Activated B cell treated with CpG ODN at 0.5 μM for 24 hours (primary cell): ENCODE measurements around the gene DYNLRB1. TPM values are rescaled to one million over a fixed set of nuclear protein-coding genes. Genes with fewer than 3 reads are reported as not detected.

Experiments used
- ATAC-seq: fragments of 200-7000 bp; cut with Tn5 transposase; one replicate; pipeline ENCODE4 v1.10.0; 2021; ENCODE audit warnings: low read depth, mild to moderate bottlenecking, moderate library complexity
- CTCF ChIA-PET: fragments of 350-600 bp; sonication (Branson Sonifier 250); formaldehyde crosslinking; loops from one replicate; lab custom pipeline; 2021; ENCODE audit warnings: antibody characterized with exemption; lab: Charles Lee
- POLR2A ChIA-PET: fragments of 350-600 bp; sonication (Branson Sonifier 250); formaldehyde crosslinking; loops from one replicate; lab custom pipeline; 2021; ENCODE audit warnings: antibody characterized with exemption; lab: Charles Lee
- DNase-seq: peaks from one replicate; pipeline ENCODE4 v3.0.0; 2022
- H3K27ac Mint-ChIP-seq: one replicate; pipeline ENCODE4 v1.8.0; 2020; ENCODE audit warnings: mixed read lengths
- H3K27me3 Mint-ChIP-seq: one replicate; pipeline ENCODE4 v1.8.0; 2021; ENCODE audit warnings: mixed read lengths
- H3K36me3 Mint-ChIP-seq: one replicate; pipeline ENCODE4 v1.8.0; 2021; ENCODE audit warnings: low read depth, mixed read lengths
- H3K4me1 Mint-ChIP-seq: one replicate; pipeline ENCODE4 v1.8.0; 2021; ENCODE audit warnings: mixed read lengths
- H3K4me3 Mint-ChIP-seq: one replicate; pipeline ENCODE4 v1.8.0; 2020; ENCODE audit warnings: mild to moderate bottlenecking, mixed read lengths
- H3K9me3 Mint-ChIP-seq: one replicate; pipeline ENCODE4 v1.8.0; 2020; ENCODE audit warnings: mixed read lengths
- CTCF ChIP-seq: fragments of 200-600 bp; IDR thresholded peaks from one replicate; pipeline ENCODE4 v1.8.0; 2022; ENCODE audit warnings: antibody characterized with exemption, mild to moderate bottlenecking
- intact Hi-C: fragments of 100-400 bp; cut with micrococcal nuclease; formaldehyde crosslinking; loops from one replicate; pipeline ENCODE4 v1.15.1; 2024
- total RNA-seq: library from RNA; stranded (reverse); gene quantifications from 2 replicates; pipeline ENCODE4 v1.2.3, GENCODE V29; 2022

Gene DYNLRB1
- total RNA-seq, 1 donor from 2014 or later, result 65.9 TPM

DNA sequence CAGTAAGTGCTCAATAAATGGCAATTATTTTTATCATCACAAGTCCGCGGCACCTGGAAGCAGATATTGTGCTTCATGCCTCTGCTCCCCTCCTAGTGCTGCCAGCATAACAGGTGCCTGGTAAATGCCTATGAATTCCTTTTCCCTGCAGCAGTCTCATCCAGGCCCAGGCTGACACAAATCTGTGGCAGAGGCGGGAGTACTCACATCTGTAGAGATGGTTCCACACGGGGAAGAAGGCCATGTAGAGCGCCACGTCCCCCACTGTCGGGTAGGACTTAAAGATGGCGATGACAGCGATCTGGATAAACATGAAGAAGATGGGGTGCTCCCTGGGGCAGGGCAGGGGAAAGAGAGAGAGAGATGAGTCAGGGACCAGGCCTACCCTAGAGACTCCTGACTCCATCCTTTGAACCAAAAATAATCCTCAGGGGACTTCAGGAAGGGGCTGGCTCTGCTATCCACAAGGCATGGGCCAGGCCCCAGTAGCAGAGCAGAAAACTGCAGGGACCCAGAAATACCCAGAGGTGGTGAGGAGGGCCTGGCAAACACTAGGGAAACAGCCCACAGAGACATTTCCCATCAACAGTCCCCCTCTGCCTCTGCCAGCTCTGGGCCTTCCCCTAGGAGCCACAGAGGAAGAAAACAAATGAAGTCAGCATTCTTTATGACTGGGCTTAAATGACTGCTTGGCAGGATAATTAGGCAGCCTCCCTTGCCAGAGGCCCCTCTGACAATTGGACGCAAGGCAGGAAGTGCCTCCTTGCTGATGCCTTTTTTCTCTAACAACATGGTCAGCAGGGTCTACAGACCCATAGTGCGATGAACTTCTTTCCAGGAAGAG, 65.3 kb downstream of the DYNLRB1 start:
- DNase-seq (no peak), ATAC-seq (no peak)
- H3K4me3 Mint-ChIP-seq, result no peak overlapping the region
- CTCF ChIA-PET, result no interaction called here
- peaks cover 36% of the 10 kb centered on the region for H3K4me1 Mint-ChIP-seq
- no peaks in the 10 kb centered on the region for H3K27me3 Mint-ChIP-seq
- H3K36me3 Mint-ChIP-seq, result peaks cover 45% of the 10 kb centered on the region
- TF ChIP-seq CTCF, result no peak
- H3K27ac Mint-ChIP-seq, result peak overlapping the region; percentile 51
- POLR2A ChIA-PET, result no interaction called here
- H3K9me3 Mint-ChIP-seq, result peaks cover 5% of the 10 kb centered on the region
- intact Hi-C loops, result no loop called here

- intact Hi-C loops, result no loop called here
- ChIA-PET CTCF (no interaction called here), POLR2A (no interaction called here)
- DNase-seq (no peak), ATAC-seq (no peak)
- Mint-ChIP-seq H3K27me3 (no peaks in the 10 kb centered on the region), H3K9me3 (peaks cover 5% of the 10 kb centered on the region), H3K4me3 (no peak overlapping the region), H3K4me1 (peaks cover 36% of the 10 kb centered on the region), H3K36me3 (peaks cover 49% of the 10 kb centered on the region), H3K27ac (peak overlapping the region; percentile 51)
- TF ChIP-seq CTCF, result no peak
These were observed 66.0 kb downstream of the DYNLRB1 start for GRCh38 chr20:34582221-34582620.

DNA sequence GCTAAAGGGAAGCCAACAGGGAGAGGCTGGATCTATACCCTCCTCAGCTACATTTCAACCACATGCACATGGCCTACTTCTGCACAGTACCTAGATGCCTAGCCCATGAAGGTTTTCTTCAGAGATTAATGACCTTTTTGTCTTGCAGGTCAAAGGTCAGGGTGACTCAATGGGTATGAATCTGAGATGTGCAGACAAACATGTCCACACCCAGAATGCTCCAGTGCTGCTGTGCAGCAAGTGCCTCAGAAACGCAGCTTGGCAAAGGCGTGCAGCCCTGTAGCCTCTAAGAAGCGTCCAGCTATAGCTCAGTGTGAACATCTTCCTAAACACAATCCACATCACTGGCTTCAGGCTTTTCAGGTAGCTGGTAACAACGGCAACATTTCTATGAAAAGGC, 66.7 kb downstream of the DYNLRB1 start:
- Mint-ChIP-seq H3K27ac (no peak overlapping the region), H3K36me3 (peaks cover 56% of the 10 kb centered on the region), H3K9me3 (peaks cover 5% of the 10 kb centered on the region), H3K27me3 (no peaks in the 10 kb centered on the region), H3K4me3 (no peak overlapping the region), H3K4me1 (peaks cover 36% of the 10 kb centered on the region)
- no peak for DNase-seq
- no peak for ATAC-seq
- intact Hi-C loops, result no loop called here
- no peak for TF ChIP-seq CTCF
- ChIA-PET POLR2A (no interaction called here), CTCF (no interaction called here)

DNA sequence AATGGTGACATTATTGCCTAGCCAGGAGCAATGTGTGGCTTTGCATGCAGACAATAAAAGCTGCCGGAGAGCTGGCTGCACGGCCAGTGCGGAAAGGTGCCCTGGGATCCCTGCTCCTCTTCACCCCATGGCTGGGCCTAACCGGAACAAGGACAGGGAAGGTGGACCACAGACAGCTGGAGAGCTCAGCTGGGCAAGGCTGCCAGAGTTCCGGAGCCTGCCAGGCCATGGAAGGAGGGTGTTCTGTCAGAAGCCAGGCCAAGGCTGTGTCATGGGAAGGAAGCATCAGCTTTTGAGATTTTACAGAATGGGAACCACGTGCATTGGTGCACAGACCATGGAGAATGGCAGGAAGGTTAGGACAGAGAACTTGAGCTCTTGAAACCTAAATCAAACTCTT, 67.3 kb downstream of the DYNLRB1 start:
- no peak for ATAC-seq
- Mint-ChIP-seq H3K36me3 (peaks cover 57% of the 10 kb centered on the region), H3K27me3 (no peaks in the 10 kb centered on the region), H3K9me3 (peaks cover 5% of the 10 kb centered on the region), H3K27ac (no peak overlapping the region), H3K4me3 (no peak overlapping the region), H3K4me1 (peaks cover 33% of the 10 kb centered on the region)
- no peak for TF ChIP-seq CTCF
- POLR2A ChIA-PET, result no interaction called here
- no peak for DNase-seq
- intact Hi-C loops, result no loop called here
- CTCF ChIA-PET, result no interaction called here

- TF ChIP-seq CTCF, result no peak
- DNase-seq (no peak), ATAC-seq (no peak)
- Mint-ChIP-seq H3K9me3 (peaks cover 5% of the 10 kb centered on the region), H3K4me1 (peaks cover 20% of the 10 kb centered on the region), H3K27ac (no peak overlapping the region), H3K36me3 (peaks cover 55% of the 10 kb centered on the region), H3K27me3 (no peaks in the 10 kb centered on the region), H3K4me3 (no peak overlapping the region)
- ChIA-PET POLR2A (no interaction called here), CTCF (no interaction called here)
- intact Hi-C loops, result no loop called here
These were observed 68.8 kb downstream of the DYNLRB1 start for GRCh38 chr20:34585019-34585418.
